ENCODE measurements around the gene PCDHB14. TPM values are rescaled to one million over a fixed set of nuclear protein-coding genes. Genes with fewer than 3 reads are reported as not detected.
"Not testable (repeated sequence)": the region's sequence is repeated elsewhere in the genome, so short reads cannot be mapped to it uniquely, and the experiment has no call there.

The PCDHB14 gene
- total RNA-seq, 1 experiment from 2014 or later = 0.07 TPM

GRCh38 chr5:141179876-141180275, 43.3 kb upstream of the PCDHB14 start:
- H3K27ac ChIP-seq; CTCF ChIA-PET; DNase-seq; H4K20me1 ChIP-seq (ENCODE audit: insufficient read depth); H3K4me2 ChIP-seq; H3K27me3 ChIP-seq (ENCODE audit: insufficient read depth, low read depth); H3K36me3 ChIP-seq (ENCODE audit: low read depth); H3F3A ChIP-seq (ENCODE audit: insufficient read depth, low read depth); H3K9me3 ChIP-seq (ENCODE audit: insufficient read depth, low read depth); BruUV-seq (replicated peaks); H3K4me3 ChIP-seq; H3K4me1 ChIP-seq (replicated peaks; ENCODE audit: insufficient read depth); H2AFZ ChIP-seq; H3K79me2 ChIP-seq (ENCODE audit: low read depth); H3K9me2 ChIP-seq (ENCODE audit: insufficient read depth): not testable (repeated sequence)
- intact Hi-C loops (cut with micrococcal nuclease; ENCODE audit: unreplicated experiment) = loop anchor here (10.0 kb wide), 1 partner anchor 95 kb away; no protein-coding TSS in a partner anchor
- POLR2A ChIA-PET (ENCODE audit: unreplicated experiment) = interaction anchor here (0.6 kb wide), 1 partner anchor 72 kb away, joined by 10 read pairs; no protein-coding TSS in a partner anchor

GRCh38 chr5:141180313-141180712, 42.8 kb upstream of the PCDHB14 start:
- Histone ChIP-seq H3K79me2 (ENCODE audit: low read depth) (no peaks in the 10 kb centered on the region), H3F3A (ENCODE audit: insufficient read depth, low read depth) (no peaks in the 10 kb centered on the region), H3K36me3 (ENCODE audit: low read depth) (no peaks in the 10 kb centered on the region), H3K9me3 (ENCODE audit: insufficient read depth, low read depth) (peaks cover 2% of the 10 kb centered on the region; the same call in 1 of the 2 replicates), H3K27me3 (ENCODE audit: insufficient read depth, low read depth) (no peaks in the 10 kb centered on the region), H3K9me2 (ENCODE audit: insufficient read depth) (no peaks in the 10 kb centered on the region), H4K20me1 (ENCODE audit: insufficient read depth) (no peaks in the 10 kb centered on the region), H2AFZ (no peak overlapping the region), H3K27ac (no peak overlapping the region), H3K4me3 (no peak overlapping the region), H3K4me1 (replicated peaks; ENCODE audit: insufficient read depth) (no peaks in the 10 kb centered on the region), H3K4me2 (no peak overlapping the region)
- intact Hi-C loops (cut with micrococcal nuclease; ENCODE audit: unreplicated experiment) = loop anchor here (10.0 kb wide), 1 partner anchor 96 kb away; no protein-coding TSS in a partner anchor
- TF ChIP-seq EZH2 (IDR thresholded peaks at IDR 0.05; ENCODE audit: low read depth) = no peak
- no peak for TF ChIP-seq CTCF (conservative IDR thresholded peaks at IDR 0.05)
- CTCF ChIA-PET = no interaction called here
- no peak for DNase-seq
- POLR2A ChIA-PET (ENCODE audit: unreplicated experiment) = no interaction called here
- BruUV-seq (replicated peaks) = no TSS peak

GRCh38 chr5:141182248-141182647, 40.9 kb upstream of the PCDHB14 start, which contains the start of gene PCDHB16:
Gene PCDHB16, plus strand, starts transcription at chr5:141182387. Its CDS starts 173 bp downstream, at chr5:141182560.
- CTCF ChIA-PET = no interaction called here
- Histone ChIP-seq H3K9me2 (ENCODE audit: insufficient read depth) (no peaks in the 10 kb centered on the region), H3K9me3 (ENCODE audit: insufficient read depth, low read depth) (no peaks in the 10 kb centered on the region), H3K36me3 (ENCODE audit: low read depth) (no peaks in the 10 kb centered on the region), H4K20me1 (ENCODE audit: insufficient read depth) (no peaks in the 10 kb centered on the region), H3K4me1 (replicated peaks; ENCODE audit: insufficient read depth) (no peaks in the 10 kb centered on the region), H3K27me3 (ENCODE audit: insufficient read depth, low read depth) (no peaks in the 10 kb centered on the region), H3K79me2 (ENCODE audit: low read depth) (no peaks in the 10 kb centered on the region), H3K4me2 (no peak within 1 kb of the TSS), H2AFZ (no peak within 1 kb of the TSS), H3K4me3 (no peak within 1 kb of the TSS), H3K27ac (no peak within 1 kb of the TSS), H3F3A (ENCODE audit: insufficient read depth, low read depth) (no peaks in the 10 kb centered on the region)
- peak in 1 of 2 experiments; percentile 19 for DNase-seq
- POLR2A ChIA-PET (ENCODE audit: unreplicated experiment) = no interaction called here
- no TSS peak for BruUV-seq (replicated peaks)
- TF ChIP-seq EZH2 (IDR thresholded peaks at IDR 0.05; ENCODE audit: low read depth) = no peak
- TF ChIP-seq CTCF (conservative IDR thresholded peaks at IDR 0.05) = peak; percentile 40; the same call in 1 of the 2 replicates
- intact Hi-C loops (cut with micrococcal nuclease; ENCODE audit: unreplicated experiment) = loop anchor here (10.0 kb wide), 1 partner anchor 97 kb away; no protein-coding TSS in a partner anchor

- H3F3A ChIP-seq (ENCODE audit: insufficient read depth, low read depth); BruUV-seq (replicated peaks); H4K20me1 ChIP-seq (ENCODE audit: insufficient read depth); H3K9me2 ChIP-seq (ENCODE audit: insufficient read depth); DNase-seq; H3K27ac ChIP-seq; H3K9me3 ChIP-seq (ENCODE audit: insufficient read depth, low read depth); H3K36me3 ChIP-seq (ENCODE audit: low read depth); H3K4me3 ChIP-seq; H3K27me3 ChIP-seq (ENCODE audit: insufficient read depth, low read depth); H3K4me1 ChIP-seq (replicated peaks; ENCODE audit: insufficient read depth); POLR2A ChIA-PET (ENCODE audit: unreplicated experiment); H3K4me2 ChIP-seq; H3K79me2 ChIP-seq (ENCODE audit: low read depth); H2AFZ ChIP-seq; CTCF ChIA-PET: not testable (repeated sequence)
- intact Hi-C loops (cut with micrococcal nuclease; ENCODE audit: unreplicated experiment) = loop anchor here (10.0 kb wide), 1 partner anchor 99 kb away; no protein-coding TSS in a partner anchor
Observed at GRCh38 chr5:141184117-141184855, 38.9 kb upstream of the PCDHB14 start.

Measured in PC-9 (cell line).